Activated naive CD4-positive, alpha-beta T cell (primary cell): ENCODE data around the gene INPP5A.
A peak's percentile ranks its signal among the peaks of the same experiment; 100 is the strongest.

Experiments
- DNase-seq, 4 experiments: peaks; one replicate each; lab custom pipeline; 2025; lab: John Stamatoyannopoulos, UW

The INPP5A gene

GRCh38 chr10:132612571-132613504 lies 75.3 kb downstream of the INPP5A start:
- no peak for DNase-seq

- no peak for DNase-seq
These were observed 76.2 kb downstream of the INPP5A start for GRCh38 chr10:132613566-132614348.

- DNase-seq, result no peak
These were observed 77.1 kb downstream of the INPP5A start for GRCh38 chr10:132614431-132615340.

GRCh38 chr10:132615341-132616169 lies 78.0 kb downstream of the INPP5A start:
- DNase-seq, result no peak

GRCh38 chr10:132616170-132616995 lies 78.8 kb downstream of the INPP5A start:
- DNase-seq, result peak in 1 of 4 experiments; percentile 27

GRCh38 chr10:132616996-132617736 lies 79.6 kb downstream of the INPP5A start:
- DNase-seq, result no peak

GRCh38 chr10:132617737-132618052 lies 80.1 kb downstream of the INPP5A start:
- DNase-seq, result no peak

- no peak for DNase-seq
These were observed 80.8 kb downstream of the INPP5A start for GRCh38 chr10:132618158-132618919.

- no peak for DNase-seq
These were observed 82.3 kb downstream of the INPP5A start for GRCh38 chr10:132619927-132620326.

GRCh38 chr10:132624061-132624846 lies 86.7 kb downstream of the INPP5A start:
- no peak for DNase-seq

GRCh38 chr10:132624847-132625471 lies 87.4 kb downstream of the INPP5A start:
- DNase-seq, result no peak

GRCh38 chr10:132626019-132626760 lies 88.6 kb downstream of the INPP5A start:
- DNase-seq, result no peak

- no peak for DNase-seq
These were observed 89.4 kb downstream of the INPP5A start for GRCh38 chr10:132626761-132627665.

GRCh38 chr10:132627666-132628531 lies 90.3 kb downstream of the INPP5A start:
- DNase-seq, result no peak
